H1 (cell line): ENCODE results near the gene PPP1CA. TPM values are rescaled to one million over a fixed set of nuclear protein-coding genes. Genes with fewer than 3 reads are reported as not detected.

Source experiments
- CTCF ChIA-PET: fragments of 300-600 bp; sonication (Branson Sonifier 250); formaldehyde crosslinking; loops from one replicate; lab custom pipeline; 2021; ENCODE audit not compliant: partially characterized antibody; lab: Charles Lee
- POLR2A ChIA-PET: fragments of 300-600 bp; sonication (Branson Sonifier 250); formaldehyde crosslinking; loops from one replicate; lab custom pipeline; 2021; ENCODE audit warnings: inconsistent platforms; ENCODE audit not compliant: partially characterized antibody; lab: Charles Lee
- DNase-seq, 2 experiments: peaks; one replicate each; pipeline versions ENCODE4 v3.0.0 to v3.0.0-alpha.2; 2010 to 2022; ENCODE audit warnings: low spot score in 2 of 2, low read depth in 1 of 2, mixed read lengths in 1 of 2
- FAIRE-seq: peaks from 2 replicates; lab custom pipeline; 2011; peaks lifted over from hg19 to GRCh38; lab: Jason Lieb, UNC
- H2AFZ ChIP-seq: 2 replicates; pipeline ENCODE4 v1.8.1; 2012; ENCODE audit warnings: low read length, inconsistent platforms
- H2AK5ac ChIP-seq: 2 replicates; pipeline ENCODE4 v1.6.1; 2013; ENCODE audit warnings: low read depth, low read length
- H2BK120ac ChIP-seq: replicated peaks from 2 replicates; pipeline ENCODE3; 2013; ENCODE audit warnings: low read depth, low read length, inconsistent platforms
- H2BK12ac ChIP-seq: 2 replicates; pipeline ENCODE4 v1.6.1; 2013; ENCODE audit warnings: low read depth, low read length
- H2BK15ac ChIP-seq: 2 replicates; pipeline ENCODE4 v1.6.1; 2013; ENCODE audit warnings: low read length
- H2BK20ac ChIP-seq: 2 replicates; pipeline ENCODE4 v1.6.1; 2013; ENCODE audit warnings: low read length
- H2BK5ac ChIP-seq: 2 replicates; pipeline ENCODE4 v1.6.1; 2013; ENCODE audit warnings: low read depth, low read length
- H3K14ac ChIP-seq: 2 replicates; pipeline ENCODE4 v1.6.1; 2013; ENCODE audit warnings: inconsistent platforms; ENCODE audit not compliant: insufficient read length
- H3K18ac ChIP-seq: 2 replicates; pipeline ENCODE4 v1.6.1; 2013; ENCODE audit warnings: low read length; ENCODE audit errors: extremely low read depth
- H3K23ac ChIP-seq: 2 replicates; pipeline ENCODE4 v1.6.1; 2013; ENCODE audit warnings: inconsistent platforms; ENCODE audit not compliant: insufficient read length
- H3K23me2 ChIP-seq: 2 replicates; pipeline ENCODE4 v1.6.1; 2013; ENCODE audit warnings: low read depth, low read length
- H3K27ac ChIP-seq: 2 replicates; pipeline ENCODE4 v1.6.1; 2011; ENCODE audit warnings: low read depth, low read length, inconsistent platforms
- H3K27me3 ChIP-seq, 4 experiments: replicated peaks in 1 of 4; 1 replicate in 1 of 4; 2 replicates in 3 of 4; pipeline versions ENCODE4 v1.6.1 to v1.8.1; 2011 to 2013; ENCODE audit warnings: low read length in 3 of 4, mild to moderate bottlenecking in 3 of 4, inconsistent platforms in 2 of 4, mixed read lengths in 2 of 4, moderate library complexity in 1 of 4; ENCODE audit not compliant: control insufficient read depth in 3 of 4, insufficient read depth in 3 of 4; ENCODE audit errors: extremely low read depth in 1 of 4
- H3K36me3 ChIP-seq, 4 experiments: 2 replicates each; pipeline versions ENCODE4 v1.6.1 to v1.8.1; 2011 to 2013; ENCODE audit warnings: mild to moderate bottlenecking in 4 of 4, low read length in 3 of 4, moderate library complexity in 2 of 4, control low read depth in 1 of 4, inconsistent platforms in 1 of 4; ENCODE audit not compliant: insufficient read depth in 4 of 4, control insufficient read depth in 2 of 4
- H3K4ac ChIP-seq: replicated peaks from 2 replicates; pipeline ENCODE3; 2013; ENCODE audit warnings: low read length, low read depth, mixed read lengths, inconsistent platforms; ENCODE audit not compliant: insufficient read length
- H3K4me1 ChIP-seq, 4 experiments: replicated peaks in 1 of 4; 1 replicate in 1 of 4; 2 replicates in 3 of 4; pipeline versions ENCODE4 v1.6.1 to v1.8.1; 2011 to 2013; ENCODE audit warnings: low read length in 3 of 4, inconsistent platforms in 2 of 4, mixed read lengths in 1 of 4; ENCODE audit not compliant: insufficient read depth in 4 of 4, control insufficient read depth in 3 of 4
- H3K4me2 ChIP-seq, 2 experiments: 2 replicates each; pipeline versions ENCODE4 v1.6.1 to v1.8.1; 2011 to 2013; ENCODE audit warnings: low read depth in 2 of 2, low read length in 2 of 2, control low read depth in 1 of 2, inconsistent platforms in 1 of 2, mild to moderate bottlenecking in 1 of 2; ENCODE audit not compliant: insufficient read depth in 1 of 2
- H3K4me3 ChIP-seq, 4 experiments: fragments of 200-600, 300-600 bp in 1 of 4; sonication (generic), shearing (Covaris generic), sonication (Bioruptor Twin) in 1 of 4; 2 replicates each; pipeline versions ENCODE4 v1.5.1 to v1.8.1; 2011 to 2016; ENCODE audit warnings: low read length in 4 of 4, low read depth in 3 of 4, control low read depth in 2 of 4, inconsistent platforms in 2 of 4, mild to moderate bottlenecking in 2 of 4, mixed read lengths in 1 of 4, moderate library complexity in 1 of 4; ENCODE audit not compliant: insufficient read depth in 2 of 4; ENCODE audit errors: extremely low read depth in 1 of 4
- H3K56ac ChIP-seq: replicated peaks from 2 replicates; pipeline ENCODE3; 2013; ENCODE audit warnings: low read depth, mild to moderate bottlenecking, mixed read lengths, low read length, inconsistent platforms; ENCODE audit not compliant: insufficient read length
- H3K79me1 ChIP-seq: 2 replicates; pipeline ENCODE4 v1.6.1; 2013; ENCODE audit warnings: low read depth, low read length, control low read depth
- H3K79me2 ChIP-seq, 2 experiments: 2 replicates each; pipeline versions ENCODE4 v1.6.1 to v1.8.1; 2012 to 2013; ENCODE audit warnings: low read length in 2 of 2, mild to moderate bottlenecking in 2 of 2, inconsistent platforms in 1 of 2; ENCODE audit not compliant: insufficient read depth in 2 of 2, control insufficient read depth in 1 of 2
- H3K9ac ChIP-seq, 4 experiments: replicated peaks in 1 of 4; 1 replicate in 1 of 4; 2 replicates in 3 of 4; pipeline versions ENCODE4 v1.6.1 to v1.8.1; 2011 to 2013; ENCODE audit warnings: low read depth in 3 of 4, low read length in 3 of 4, control low read depth in 2 of 4, mild to moderate bottlenecking in 2 of 4, moderate library complexity in 2 of 4, inconsistent platforms in 1 of 4; ENCODE audit errors: extremely low read depth in 1 of 4
- H3K9me3 ChIP-seq, 2 experiments: 2 replicates each; pipeline versions ENCODE4 v1.6.1 to v1.8.1; 2012 to 2013; ENCODE audit warnings: mild to moderate bottlenecking in 2 of 2, moderate library complexity in 2 of 2, control low read depth in 1 of 2, inconsistent platforms in 1 of 2, low read depth in 1 of 2, low read length in 1 of 2, mixed read lengths in 1 of 2; ENCODE audit not compliant: insufficient read depth in 2 of 2
- H4K20me1 ChIP-seq, 2 experiments: replicated peaks in 1 of 2; 2 replicates each; pipeline versions ENCODE3 to v1.8.1; 2011 to 2013; ENCODE audit warnings: inconsistent platforms in 2 of 2, low read length in 2 of 2, mild to moderate bottlenecking in 1 of 2; ENCODE audit not compliant: insufficient read depth in 2 of 2, control insufficient read depth in 1 of 2
- H4K5ac ChIP-seq: 2 replicates; pipeline ENCODE4 v1.6.1; 2013; ENCODE audit warnings: low read length, low read depth, mixed read lengths, inconsistent platforms; ENCODE audit not compliant: insufficient read length
- H4K8ac ChIP-seq: 2 replicates; pipeline ENCODE4 v1.8.0; 2013; ENCODE audit warnings: mild to moderate bottlenecking, moderate library complexity, low read length, inconsistent platforms; ENCODE audit not compliant: insufficient read depth; ENCODE audit errors: extremely low read depth
- H4K91ac ChIP-seq: replicated peaks from 2 replicates; pipeline ENCODE3; 2013; ENCODE audit warnings: low read length, mixed read lengths, inconsistent platforms; ENCODE audit not compliant: insufficient read length
- ASH2L ChIP-seq: fragments of 200-600, 300-600 bp; sonication (generic); IDR thresholded peaks from one replicate; pipeline ENCODE4 v1.7.1; 2017; ENCODE audit warnings: low read length
- CHD1 ChIP-seq: IDR thresholded peaks from 2 replicates; pipeline ENCODE4 v1.6.1; 2012; ENCODE audit warnings: low read depth, low read length, improper control_type of control experiment
- CREB1 ChIP-seq: IDR thresholded peaks from 2 replicates; pipeline ENCODE4 v1.6.1; 2012; ENCODE audit warnings: inconsistent platforms
- CTBP2 ChIP-seq: IDR thresholded peaks from 2 replicates; pipeline ENCODE4 v1.7.0; 2011; ENCODE audit warnings: borderline replicate concordance, mild to moderate bottlenecking, moderate library complexity, mixed read lengths, low read length; ENCODE audit not compliant: insufficient read depth, insufficient read length
- EP300 ChIP-seq, 2 experiments: IDR thresholded peaks; 1 replicate in 1 of 2; 2 replicates in 1 of 2; pipeline ENCODE4 v1.6.1; 2011 to 2012; ENCODE audit warnings: low read depth in 2 of 2, low read length in 2 of 2, mild to moderate bottlenecking in 2 of 2, borderline replicate concordance in 1 of 2, inconsistent platforms in 1 of 2, moderate library complexity in 1 of 2
- HDAC6 ChIP-seq: IDR thresholded peaks from one replicate; pipeline ENCODE4 v1.7.1; 2012; ENCODE audit warnings: low read depth, mild to moderate bottlenecking, inconsistent platforms, low read length, moderate library complexity
- NANOG ChIP-seq: IDR thresholded peaks from 2 replicates; pipeline ENCODE4 v1.6.1; 2011; ENCODE audit warnings: low read length, low read depth, mild to moderate bottlenecking, inconsistent platforms; ENCODE audit not compliant: insufficient read depth, poor library complexity, severe bottlenecking
- POLR2A ChIP-seq, 2 experiments: IDR thresholded peaks; 1 replicate in 1 of 2; 2 replicates in 1 of 2; pipeline ENCODE4 v1.6.1; 2011; ENCODE audit warnings: low read depth in 2 of 2, low read length in 2 of 2, mild to moderate bottlenecking in 2 of 2; ENCODE audit errors: control extremely low read depth in 1 of 2
- POLR2AphosphoS5 ChIP-seq: IDR thresholded peaks from 2 replicates; pipeline ENCODE4 v1.6.1; 2011; ENCODE audit warnings: low read depth, low read length
- RNF2 ChIP-seq: fragments of 200-900, 300-1000 bp; sonication (generic); IDR thresholded peaks from 2 replicates; pipeline ENCODE4 v1.7.1; 2016; ENCODE audit warnings: borderline replicate concordance, low read depth, mild to moderate bottlenecking, antibody characterized with exemption, low read length; ENCODE audit not compliant: poor library complexity, severe bottlenecking; ENCODE audit errors: missing control alignments
- WGBS, 2 experiments: shearing (Covaris generic) in 1 of 2; methylation state at CpG; one replicate each; pipeline versions ENCODE4 v1.1.6 to v1.1.7; 2013 to 2015; ENCODE audit warnings: low lambda C conversion rate in 2 of 2, mixed read lengths in 2 of 2, inconsistent platforms in 1 of 2, low coverage in 1 of 2, missing lambda C conversion rate in 1 of 2; ENCODE audit not compliant: insufficient replicate concordance in 2 of 2, insufficient coverage in 1 of 2, insufficient read length in 1 of 2; ENCODE audit errors: extremely low coverage in 1 of 2, missing lambda C conversion rate in 1 of 2; 5-methylcytosine and 5-hydroxymethylcytosine counted together
- polyA plus RNA-seq, 7 experiments: library from polyadenylated mRNA; depleted of rRNA in 3 of 7; stranded (reverse) in 5 of 7; unstranded in 2 of 7; fragments of >200 nt in 5 of 7; fragments of 200-250 nt in 2 of 7; gene quantifications; 1 replicate in 5 of 7; 2 replicates in 1 of 7; 4 replicates in 1 of 7; pipeline versions ENCODE4 v1.2.1 to v1.2.3, GENCODE V29; 2011 to 2013; ENCODE audit warnings: missing spikeins in 2 of 7, mixed read lengths in 2 of 7
- total RNA-seq: library from RNA; stranded (reverse); fragmentation: NEBNext Ultra II Directional; extraction: Animal tissue kit (Norgen Biotek cat#: 25700); gene quantifications from 2 replicates; pipeline ENCODE4 v1.2.1, GENCODE V29; 2021
- TF ChIP-seq, protein P1 (sequence below): IDR thresholded peaks from 2 replicates; pipeline ENCODE4 v1.6.1; 2012; ENCODE audit warnings: inconsistent platforms

PPP1CA gene
- total and polyA plus RNA-seq, 2 of the 8 experiments (the other 6 are each of a cell fraction or from before 2014, with no cell fraction given), result 198 to 359 TPM

DNA sequence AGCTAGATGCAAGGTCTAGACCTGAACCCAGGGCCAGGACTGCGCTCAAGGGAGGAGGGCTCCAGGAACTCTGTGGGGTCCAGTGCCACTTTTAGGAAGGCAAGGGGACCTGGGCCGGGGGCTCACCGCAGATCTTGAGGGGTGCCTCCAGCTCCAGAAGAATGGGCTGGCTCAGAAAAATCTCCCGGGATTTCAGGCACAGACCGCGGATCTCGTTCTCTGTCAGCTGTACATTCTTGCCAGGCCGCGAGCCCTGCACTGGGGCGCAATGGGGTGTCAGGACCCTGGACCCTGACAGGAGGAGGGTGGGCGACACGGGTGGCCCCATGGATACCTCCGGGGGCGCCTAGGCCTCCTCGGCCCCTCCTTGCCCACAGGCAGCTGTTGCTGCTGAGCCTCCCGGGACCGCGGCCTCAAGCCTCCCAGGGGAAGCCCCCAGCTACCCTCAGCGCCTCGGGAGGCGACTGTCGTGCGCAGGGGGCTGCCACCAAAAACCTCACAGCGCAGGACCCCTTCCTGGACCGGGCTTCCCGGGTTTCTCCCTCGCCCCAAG is 640 bp downstream of the PPP1CA start:
- CTCF ChIA-PET, result interaction anchor here (0.6 to 4.9 kb wide), 22 partner anchors 10 to 205 kb away, joined by 3 to 25 read pairs (median 6); partner anchors contain the start of genes POLD4, RAD9A and RPS6KB2
- H3K79me1 ChIP-seq, result peaks cover 3% of the 10 kb centered on the region
- no peaks in the 10 kb centered on the region for H3K9me3 ChIP-seq
- no peak overlapping the region for H2BK20ac ChIP-seq
- no peak overlapping the region; the same call in 1 of the 2 replicates for H4K8ac ChIP-seq
- H4K5ac ChIP-seq, result no peak overlapping the region
- H3K4ac ChIP-seq, result peak overlapping the region; percentile 38
- peak overlapping the region; percentile 37; the same call in 1 of the 2 replicates for H2BK5ac ChIP-seq
- no peak overlapping the region for H2BK120ac ChIP-seq
- no peaks in the 10 kb centered on the region for H3K27me3 ChIP-seq
- H3K23ac ChIP-seq, result no peak overlapping the region
- H2BK12ac ChIP-seq, result no peak overlapping the region
- H3K14ac ChIP-seq, result no peak overlapping the region
- POLR2A ChIA-PET, result interaction anchor here (0.8 to 4.3 kb wide), 24 partner anchors 9 to 178 kb away, joined by 3 to 31 read pairs (median 4); partner anchors contain the start of genes PTPRCAP, RAD9A, RPS6KB2 and SSH3
- peak overlapping the region; percentile 56; the same call in 1 of the 2 replicates for H3K18ac ChIP-seq
- no peak overlapping the region for H2AK5ac ChIP-seq
- H3K4me3 ChIP-seq, result peak overlapping the region; percentile 44 to 98 (median 73)
- H3K36me3 ChIP-seq, result peaks cover 6 to 21% (median 18%) of the 10 kb centered on the region in 4 experiments; a peak in 6 of 8 replicates
- H3K4me1 ChIP-seq, result peaks cover 0 to 11% (median 4%) of the 10 kb centered on the region in 4 experiments; a peak in 5 of 7 replicates
- peaks cover 0 to 13% of the 10 kb centered on the region in 2 experiments for H4K20me1 ChIP-seq
- H4K91ac ChIP-seq, result no peak overlapping the region
- no peak overlapping the region for H2AFZ ChIP-seq
- H2BK15ac ChIP-seq, result no peak overlapping the region; the same call in 1 of the 2 replicates
- peak overlapping the region; percentile 79; the same call in 1 of the 2 replicates for H3K27ac ChIP-seq
- H3K79me2 ChIP-seq, result peaks cover 0 to 10% of the 10 kb centered on the region in 2 experiments; a peak in 2 of 4 replicates
- DNase-seq (no peak), FAIRE-seq (no peak)
- H3K4me2 ChIP-seq, result peak overlapping the region; percentile 86
- WGBS, 2 experiments, result 18% methylated on average over 27 of the region's 27 CpGs; no CpG with 5 or more reads in 1 of the 2 experiments
- no peak overlapping the region for H3K56ac ChIP-seq
- peaks cover 4% of the 10 kb centered on the region; the same call in 1 of the 2 replicates for H3K23me2 ChIP-seq
- H3K9ac ChIP-seq, result peak overlapping the region; percentile 44 to 79 (median 60); a peak in 5 of 7 replicates
- TF ChIP-seq POLR2AphosphoS5 (no peak), EP300 (IDR thresholded peaks at IDR 0.05; ENCODE audit: borderline replicate concordance in 1 of 2, low read depth in 2 of 2, low read length in 2 of 2) (no peak), RNF2 (no peak), ASH2L (no peak), POLR2A (IDR thresholded peaks at IDR 0.05; ENCODE audit: control extremely low read depth in 1 of 2, low read depth in 2 of 2, low read length in 2 of 2) (no peak; a peak in 1 of 3 replicates), NANOG (no peak), CHD1 (no peak), CREB1 (no peak), CTBP2 (no peak), HDAC6 (no peak)
- TF ChIP-seq, protein P1, sequence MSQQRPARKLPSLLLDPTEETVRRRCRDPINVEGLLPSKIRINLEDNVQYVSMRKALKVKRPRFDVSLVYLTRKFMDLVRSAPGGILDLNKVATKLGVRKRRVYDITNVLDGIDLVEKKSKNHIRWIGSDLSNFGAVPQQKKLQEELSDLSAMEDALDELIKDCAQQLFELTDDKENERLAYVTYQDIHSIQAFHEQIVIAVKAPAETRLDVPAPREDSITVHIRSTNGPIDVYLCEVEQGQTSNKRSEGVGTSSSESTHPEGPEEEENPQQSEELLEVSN, result no peak
